ENCODE measurements around the gene PRF1.

DNA sequence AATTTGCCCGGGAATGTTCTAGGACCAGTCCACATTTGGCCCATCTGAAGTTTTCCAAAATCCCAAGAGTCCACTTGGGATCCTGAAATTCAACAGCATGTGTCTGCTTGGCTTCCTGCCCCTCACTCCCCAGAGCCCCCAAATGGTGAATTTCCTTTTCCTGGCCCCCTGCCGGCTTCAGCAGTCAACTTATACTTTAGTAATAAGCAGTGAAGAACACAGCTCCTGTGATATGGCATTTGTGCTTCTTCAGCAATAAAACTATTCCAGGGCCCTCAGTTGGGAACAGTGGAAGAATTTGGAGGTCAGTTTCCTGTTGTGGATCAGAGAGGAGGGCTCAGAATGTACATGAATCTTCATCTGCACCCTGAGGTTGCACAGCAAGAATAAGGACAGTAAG lies 51.1 kb downstream of the PRF1 start:
- TF ChIP-seq, protein P1, sequence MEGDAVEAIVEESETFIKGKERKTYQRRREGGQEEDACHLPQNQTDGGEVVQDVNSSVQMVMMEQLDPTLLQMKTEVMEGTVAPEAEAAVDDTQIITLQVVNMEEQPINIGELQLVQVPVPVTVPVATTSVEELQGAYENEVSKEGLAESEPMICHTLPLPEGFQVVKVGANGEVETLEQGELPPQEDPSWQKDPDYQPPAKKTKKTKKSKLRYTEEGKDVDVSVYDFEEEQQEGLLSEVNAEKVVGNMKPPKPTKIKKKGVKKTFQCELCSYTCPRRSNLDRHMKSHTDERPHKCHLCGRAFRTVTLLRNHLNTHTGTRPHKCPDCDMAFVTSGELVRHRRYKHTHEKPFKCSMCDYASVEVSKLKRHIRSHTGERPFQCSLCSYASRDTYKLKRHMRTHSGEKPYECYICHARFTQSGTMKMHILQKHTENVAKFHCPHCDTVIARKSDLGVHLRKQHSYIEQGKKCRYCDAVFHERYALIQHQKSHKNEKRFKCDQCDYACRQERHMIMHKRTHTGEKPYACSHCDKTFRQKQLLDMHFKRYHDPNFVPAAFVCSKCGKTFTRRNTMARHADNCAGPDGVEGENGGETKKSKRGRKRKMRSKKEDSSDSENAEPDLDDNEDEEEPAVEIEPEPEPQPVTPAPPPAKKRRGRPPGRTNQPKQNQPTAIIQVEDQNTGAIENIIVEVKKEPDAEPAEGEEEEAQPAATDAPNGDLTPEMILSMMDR (conservative IDR thresholded peaks at IDR 0.05 in 1 of 2, IDR thresholded peaks at IDR 0.05 in 1 of 2; ENCODE audit: low read depth in 1 of 2, low read length in 2 of 2), result no peak
- TF ChIP-seq EZH2 (IDR thresholded peaks at IDR 0.05; ENCODE audit: low read length, missing control alignments), result no peak
